Measurements from ENCODE around the gene GAGE12H.

The GAGE12H gene

DNA sequence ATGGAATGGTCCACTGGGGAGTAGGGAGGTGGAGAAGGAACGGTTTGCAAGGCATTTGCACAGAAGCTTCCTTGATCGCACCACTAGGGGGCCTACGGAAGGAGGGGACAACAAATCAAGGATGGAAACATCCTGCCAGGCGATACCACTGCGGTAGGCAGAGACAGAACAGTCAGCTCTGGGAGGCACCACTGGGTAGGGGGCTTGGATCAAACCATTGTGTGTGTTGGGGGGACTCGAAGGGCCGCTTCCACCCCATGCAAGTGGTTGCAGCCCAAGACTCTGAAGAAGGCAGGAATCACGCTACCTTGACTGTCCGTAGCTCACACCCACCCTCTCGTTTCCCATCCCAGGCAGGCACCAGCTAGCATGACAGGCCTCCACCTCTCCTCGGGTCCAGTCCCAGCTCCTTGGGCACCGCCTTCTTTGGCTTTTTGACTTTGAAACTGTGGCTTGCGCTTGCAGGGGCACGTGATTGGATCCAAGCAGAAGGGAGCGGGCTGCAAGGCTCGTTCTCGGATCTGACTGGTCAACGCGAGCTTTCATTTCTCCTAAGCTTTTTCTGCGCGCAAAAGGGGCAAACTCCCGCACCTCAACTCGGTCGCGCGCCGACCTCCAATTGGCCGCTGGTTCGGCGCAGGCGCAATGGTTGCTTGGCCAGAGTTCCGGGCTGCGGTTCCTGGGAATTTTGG, 47.5 kb downstream of the GAGE12H start:
- Mint-ChIP-seq H3K27ac (peak overlapping the region; percentile 33), H3K36me3 (ENCODE audit: low read depth) (no peaks in the 10 kb centered on the region), H3K9me3 (peaks cover 3% of the 10 kb centered on the region), H3K4me3 (peak overlapping the region; percentile 57), H3K4me1 (ENCODE audit: low read depth) (no peaks in the 10 kb centered on the region), H3K27me3 (peaks cover 55% of the 10 kb centered on the region)
- peak; percentile 42 for DNase-seq

All from activated T-cell treated with anti-CD3 and anti-CD28 coated beads, Interleukin-2, amount 50 U/mL, for 24 hours (primary cell).